ENCODE data around the gene CSH2. TPM values are rescaled to one million over a fixed set of nuclear protein-coding genes. Genes with fewer than 3 reads are reported as not detected.

Gene CSH2
- total and polyA plus RNA-seq, 9 of the 15 experiments (the other 6 are each of a cell fraction or from before 2014, with no cell fraction given), result not detected

DNA sequence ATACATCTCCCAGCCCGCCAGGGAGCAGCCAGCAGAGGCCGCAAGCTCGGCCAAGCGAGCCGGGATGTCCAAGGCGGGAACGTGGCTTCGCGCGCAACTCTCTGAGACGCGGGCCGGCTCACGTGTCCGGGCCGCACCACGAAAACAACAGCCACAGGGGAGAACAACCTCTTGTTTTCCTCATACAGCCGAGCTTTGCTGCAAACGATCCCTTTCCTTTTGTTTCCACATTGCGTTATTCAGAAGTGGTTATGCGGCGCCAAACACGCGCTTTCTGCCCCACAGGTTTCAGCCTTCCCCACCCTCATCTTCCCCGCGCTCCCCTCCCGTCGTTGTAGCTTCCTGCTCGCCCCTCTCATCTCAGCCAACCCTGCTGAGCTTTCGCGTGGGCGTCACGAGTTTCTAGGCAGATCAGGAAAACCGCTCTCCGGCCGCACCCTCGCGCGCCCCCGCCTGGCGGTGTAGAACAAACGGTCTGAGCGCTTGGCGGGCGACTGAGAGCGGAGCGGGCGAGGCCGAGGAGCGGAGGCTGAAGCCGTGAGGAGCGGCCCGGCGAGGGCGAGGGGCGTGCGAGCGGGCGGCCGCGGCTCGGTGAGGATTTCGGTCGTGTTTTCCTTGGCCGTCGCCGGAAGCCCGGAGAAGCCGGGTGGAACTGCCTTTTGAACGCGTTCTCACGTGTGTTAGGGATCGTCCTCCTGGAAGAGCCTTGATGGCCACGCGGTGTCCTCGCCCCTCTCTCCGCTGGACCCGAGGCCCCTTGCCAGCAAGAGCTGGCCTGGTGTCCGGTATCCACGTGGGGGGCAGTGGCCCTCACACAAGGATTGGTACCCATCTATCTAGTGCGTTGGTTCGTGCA is 24.4 kb downstream of the CSH2 start (continued):
- TF ChIP-seq POLR3G (IDR thresholded peaks at IDR 0.05; ENCODE audit: extremely low read depth, insufficient read length, insufficient replicate concordance) (no peak), KAT7 (CRISPR knock-in tag; IDR thresholded peaks at IDR 0.05; ENCODE audit: borderline replicate concordance) (peak; percentile 86; the same call in 1 of the 2 replicates), POLR3A (IDR thresholded peaks at IDR 0.05; ENCODE audit: borderline replicate concordance, extremely low read depth, insufficient read depth, insufficient read length) (no peak), BDP1 (IDR thresholded peaks at IDR 0.05; ENCODE audit: insufficient read depth, insufficient read length) (no peak), RBM22 (IDR thresholded peaks at IDR 0.05; ENCODE audit: low read depth, low read length, poor library complexity, severe bottlenecking) (peak; percentile 66), ZFPM2 (CRISPR knock-in tag; IDR thresholded peaks at IDR 0.05) (no peak), RBM25 (IDR thresholded peaks at IDR 0.05; ENCODE audit: low read depth, low read length, severe bottlenecking) (peak; percentile 51)
- TF ChIP-seq, protein P1, sequence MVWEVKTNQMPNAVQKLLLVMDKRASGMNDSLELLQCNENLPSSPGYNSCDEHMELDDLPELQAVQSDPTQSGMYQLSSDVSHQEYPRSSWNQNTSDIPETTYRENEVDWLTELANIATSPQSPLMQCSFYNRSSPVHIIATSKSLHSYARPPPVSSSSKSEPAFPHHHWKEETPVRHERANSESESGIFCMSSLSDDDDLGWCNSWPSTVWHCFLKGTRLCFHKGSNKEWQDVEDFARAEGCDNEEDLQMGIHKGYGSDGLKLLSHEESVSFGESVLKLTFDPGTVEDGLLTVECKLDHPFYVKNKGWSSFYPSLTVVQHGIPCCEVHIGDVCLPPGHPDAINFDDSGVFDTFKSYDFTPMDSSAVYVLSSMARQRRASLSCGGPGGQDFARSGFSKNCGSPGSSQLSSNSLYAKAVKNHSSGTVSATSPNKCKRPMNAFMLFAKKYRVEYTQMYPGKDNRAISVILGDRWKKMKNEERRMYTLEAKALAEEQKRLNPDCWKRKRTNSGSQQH (CRISPR knock-in tag; IDR thresholded peaks at IDR 0.05), result no peak
- TF ChIP-seq, protein P2, sequence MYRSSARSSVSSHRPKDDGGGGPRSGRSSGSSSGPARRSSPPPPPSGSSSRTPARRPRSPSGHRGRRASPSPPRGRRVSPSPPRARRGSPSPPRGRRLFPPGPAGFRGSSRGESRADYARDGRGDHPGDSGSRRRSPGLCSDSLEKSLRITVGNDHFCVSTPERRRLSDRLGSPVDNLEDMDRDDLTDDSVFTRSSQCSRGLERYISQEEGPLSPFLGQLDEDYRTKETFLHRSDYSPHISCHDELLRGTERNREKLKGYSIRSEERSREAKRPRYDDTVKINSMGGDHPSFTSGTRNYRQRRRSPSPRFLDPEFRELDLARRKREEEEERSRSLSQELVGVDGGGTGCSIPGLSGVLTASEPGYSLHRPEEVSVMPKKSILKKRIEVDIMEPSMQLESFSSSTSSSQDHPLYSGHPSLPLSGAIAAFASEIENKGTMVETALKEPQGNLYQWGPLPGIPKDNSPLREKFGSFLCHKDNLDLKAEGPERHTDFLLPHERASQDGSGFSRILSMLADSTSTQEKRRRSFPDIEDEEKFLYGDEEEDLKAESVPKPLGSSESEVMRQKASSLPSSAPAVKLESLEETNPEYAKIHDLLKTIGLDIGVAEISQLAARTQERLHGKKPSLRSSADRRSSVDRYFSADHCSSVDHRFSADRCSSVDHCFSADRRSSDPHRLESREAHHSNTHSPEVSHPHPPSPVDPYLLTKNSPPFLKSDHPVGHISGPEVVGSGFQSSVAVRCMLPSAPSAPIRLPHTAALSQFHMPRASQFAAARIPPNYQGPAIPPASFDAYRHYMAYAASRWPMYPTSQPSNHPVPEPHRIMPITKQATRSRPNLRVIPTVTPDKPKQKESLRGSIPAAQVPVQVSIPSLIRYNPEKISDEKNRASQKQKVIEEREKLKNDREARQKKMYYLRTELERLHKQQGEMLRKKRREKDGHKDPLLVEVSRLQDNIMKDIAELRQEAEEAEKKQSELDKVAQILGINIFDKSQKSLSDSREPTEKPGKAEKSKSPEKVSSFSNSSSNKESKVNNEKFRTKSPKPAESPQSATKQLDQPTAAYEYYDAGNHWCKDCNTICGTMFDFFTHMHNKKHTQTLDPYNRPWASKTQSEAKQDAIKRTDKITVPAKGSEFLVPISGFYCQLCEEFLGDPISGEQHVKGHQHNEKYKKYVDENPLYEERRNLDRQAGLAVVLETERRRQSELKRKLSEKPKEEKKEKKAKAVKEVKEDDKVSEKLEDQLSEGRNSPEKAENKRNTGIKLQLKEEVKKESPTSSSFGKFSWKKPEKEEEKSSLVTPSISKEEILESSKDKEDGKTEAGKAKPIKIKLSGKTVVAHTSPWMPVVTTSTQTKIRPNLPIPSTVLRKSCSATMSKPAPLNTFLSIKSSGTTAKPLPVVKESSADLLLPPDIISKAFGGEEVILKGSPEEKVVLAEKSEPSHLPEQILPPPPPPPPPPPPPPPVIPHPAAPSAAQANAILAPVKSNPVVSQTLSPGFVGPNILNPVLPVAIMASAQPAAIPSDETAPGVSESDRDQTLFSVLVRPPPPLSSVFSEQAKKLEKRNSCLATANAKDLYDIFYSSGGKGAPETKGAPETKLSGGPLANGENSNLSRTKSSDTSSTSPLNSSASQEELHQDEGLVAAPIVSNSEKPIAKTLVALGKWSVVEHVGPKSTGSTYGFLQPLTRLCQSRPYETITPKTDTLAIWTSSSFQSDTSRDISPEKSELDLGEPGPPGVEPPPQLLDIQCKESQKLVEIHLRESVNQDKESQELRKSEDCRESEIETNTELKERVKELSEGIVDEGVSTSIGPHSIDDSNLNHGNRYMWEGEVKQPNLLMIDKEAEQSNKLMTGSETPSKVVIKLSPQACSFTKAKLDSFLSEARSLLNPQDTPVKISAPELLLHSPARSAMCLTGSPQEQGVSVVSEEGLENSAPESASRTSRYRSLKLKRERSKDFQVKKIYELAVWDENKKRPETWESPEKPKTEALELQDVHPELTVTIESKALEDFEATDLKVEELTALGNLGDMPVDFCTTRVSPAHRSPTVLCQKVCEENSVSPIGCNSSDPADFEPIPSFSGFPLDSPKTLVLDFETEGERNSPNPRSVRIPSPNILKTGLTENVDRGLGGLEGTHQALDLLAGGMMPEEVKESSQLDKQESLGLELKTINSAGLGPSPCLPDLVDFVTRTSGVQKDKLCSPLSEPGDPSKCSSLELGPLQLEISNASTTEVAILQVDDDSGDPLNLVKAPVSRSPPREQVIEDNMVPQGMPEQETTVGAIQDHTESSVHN (IDR thresholded peaks at IDR 0.05; ENCODE audit: borderline replicate concordance in 1 of 2, low read depth in 1 of 2), result no peak
- TF ChIP-seq, protein P3, sequence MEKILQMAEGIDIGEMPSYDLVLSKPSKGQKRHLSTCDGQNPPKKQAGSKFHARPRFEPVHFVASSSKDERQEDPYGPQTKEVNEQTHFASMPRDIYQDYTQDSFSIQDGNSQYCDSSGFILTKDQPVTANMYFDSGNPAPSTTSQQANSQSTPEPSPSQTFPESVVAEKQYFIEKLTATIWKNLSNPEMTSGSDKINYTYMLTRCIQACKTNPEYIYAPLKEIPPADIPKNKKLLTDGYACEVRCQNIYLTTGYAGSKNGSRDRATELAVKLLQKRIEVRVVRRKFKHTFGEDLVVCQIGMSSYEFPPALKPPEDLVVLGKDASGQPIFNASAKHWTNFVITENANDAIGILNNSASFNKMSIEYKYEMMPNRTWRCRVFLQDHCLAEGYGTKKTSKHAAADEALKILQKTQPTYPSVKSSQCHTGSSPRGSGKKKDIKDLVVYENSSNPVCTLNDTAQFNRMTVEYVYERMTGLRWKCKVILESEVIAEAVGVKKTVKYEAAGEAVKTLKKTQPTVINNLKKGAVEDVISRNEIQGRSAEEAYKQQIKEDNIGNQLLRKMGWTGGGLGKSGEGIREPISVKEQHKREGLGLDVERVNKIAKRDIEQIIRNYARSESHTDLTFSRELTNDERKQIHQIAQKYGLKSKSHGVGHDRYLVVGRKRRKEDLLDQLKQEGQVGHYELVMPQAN (IDR thresholded peaks at IDR 0.05; ENCODE audit: borderline replicate concordance), result peak; percentile 12; the same call in 1 of the 2 replicates
- TF ChIP-seq, protein P4, sequence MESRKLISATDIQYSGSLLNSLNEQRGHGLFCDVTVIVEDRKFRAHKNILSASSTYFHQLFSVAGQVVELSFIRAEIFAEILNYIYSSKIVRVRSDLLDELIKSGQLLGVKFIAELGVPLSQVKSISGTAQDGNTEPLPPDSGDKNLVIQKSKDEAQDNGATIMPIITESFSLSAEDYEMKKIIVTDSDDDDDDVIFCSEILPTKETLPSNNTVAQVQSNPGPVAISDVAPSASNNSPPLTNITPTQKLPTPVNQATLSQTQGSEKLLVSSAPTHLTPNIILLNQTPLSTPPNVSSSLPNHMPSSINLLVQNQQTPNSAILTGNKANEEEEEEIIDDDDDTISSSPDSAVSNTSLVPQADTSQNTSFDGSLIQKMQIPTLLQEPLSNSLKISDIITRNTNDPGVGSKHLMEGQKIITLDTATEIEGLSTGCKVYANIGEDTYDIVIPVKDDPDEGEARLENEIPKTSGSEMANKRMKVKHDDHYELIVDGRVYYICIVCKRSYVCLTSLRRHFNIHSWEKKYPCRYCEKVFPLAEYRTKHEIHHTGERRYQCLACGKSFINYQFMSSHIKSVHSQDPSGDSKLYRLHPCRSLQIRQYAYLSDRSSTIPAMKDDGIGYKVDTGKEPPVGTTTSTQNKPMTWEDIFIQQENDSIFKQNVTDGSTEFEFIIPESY (CRISPR knock-in tag; IDR thresholded peaks at IDR 0.05), result peak; percentile 89

Data from K562 (cell line).